ENCODE data around the gene EDN3. TPM values are rescaled to one million over a fixed set of nuclear protein-coding genes. Genes with fewer than 3 reads are reported as not detected.

The EDN3 gene
- total RNA-seq, 1 experiment from 2014 or later = not detected

DNA sequence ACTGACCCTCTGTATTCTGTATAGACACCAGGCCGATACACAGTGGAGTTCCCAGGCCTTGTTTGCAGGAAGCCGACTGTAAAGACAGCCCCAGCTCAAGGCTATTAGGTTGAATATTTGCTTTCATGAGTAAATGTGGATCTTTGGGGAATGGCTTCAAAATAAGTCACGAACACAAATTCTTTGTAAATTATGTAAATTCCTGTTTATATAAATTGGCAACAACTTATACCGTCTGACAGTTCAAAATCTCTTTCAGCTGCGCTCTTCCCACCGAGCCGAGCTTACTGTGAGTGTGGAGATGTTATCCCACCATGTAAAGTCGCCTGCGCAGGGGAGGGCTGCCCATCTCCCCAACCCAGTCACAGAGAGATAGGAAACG, 24.7 kb downstream of the EDN3 start:
- POLR2A ChIA-PET = no interaction called here
- intact Hi-C loops (cut with micrococcal nuclease) = no loop called here
- Histone ChIP-seq H3K27me3 (ENCODE audit: insufficient read depth, low read length) (peaks cover 47% of the 10 kb centered on the region; the same call in 1 of the 2 replicates), H3K36me3 (ENCODE audit: control insufficient read depth in 1 of 2, insufficient read depth in 2 of 2, low read length in 2 of 2) (no peaks in the 10 kb centered on the region), H4K20me1 (ENCODE audit: insufficient read depth) (no peaks in the 10 kb centered on the region), H3K9me3 (ENCODE audit: control insufficient read depth in 1 of 2, insufficient read depth in 1 of 2, low read depth in 1 of 2, low read length in 2 of 2) (no peaks in the 10 kb centered on the region), H3K4me2 (ENCODE audit: low read length) (no peak overlapping the region), H3K9ac (ENCODE audit: low read length) (no peak overlapping the region), H3K79me2 (ENCODE audit: insufficient read depth, low read length) (no peaks in the 10 kb centered on the region), H3K27ac (ENCODE audit: low read depth, low read length) (no peak overlapping the region), H3K9me2 (ENCODE audit: insufficient read depth) (no peaks in the 10 kb centered on the region), H3K4me3 (replicated peaks in 1 of 2; ENCODE audit: low read depth in 1 of 2, low read length in 2 of 2) (no peak overlapping the region), H2AFZ (ENCODE audit: low read depth, low read length, poor library complexity, severe bottlenecking) (no peak overlapping the region), H3K4me1 (ENCODE audit: control insufficient read depth in 1 of 2, insufficient read depth in 2 of 2, low read length in 2 of 2) (no peaks in the 10 kb centered on the region)
- CTCF ChIA-PET = no interaction called here
- BruUV-seq (replicated peaks) = no TSS peak
- TF ChIP-seq CEBPB (IDR thresholded peaks at IDR 0.05; ENCODE audit: low read depth) (no peak), EZH2phosphoT487 (IDR thresholded peaks at IDR 0.05; ENCODE audit: borderline replicate concordance) (no peak)
- TF ChIP-seq, protein P1, sequence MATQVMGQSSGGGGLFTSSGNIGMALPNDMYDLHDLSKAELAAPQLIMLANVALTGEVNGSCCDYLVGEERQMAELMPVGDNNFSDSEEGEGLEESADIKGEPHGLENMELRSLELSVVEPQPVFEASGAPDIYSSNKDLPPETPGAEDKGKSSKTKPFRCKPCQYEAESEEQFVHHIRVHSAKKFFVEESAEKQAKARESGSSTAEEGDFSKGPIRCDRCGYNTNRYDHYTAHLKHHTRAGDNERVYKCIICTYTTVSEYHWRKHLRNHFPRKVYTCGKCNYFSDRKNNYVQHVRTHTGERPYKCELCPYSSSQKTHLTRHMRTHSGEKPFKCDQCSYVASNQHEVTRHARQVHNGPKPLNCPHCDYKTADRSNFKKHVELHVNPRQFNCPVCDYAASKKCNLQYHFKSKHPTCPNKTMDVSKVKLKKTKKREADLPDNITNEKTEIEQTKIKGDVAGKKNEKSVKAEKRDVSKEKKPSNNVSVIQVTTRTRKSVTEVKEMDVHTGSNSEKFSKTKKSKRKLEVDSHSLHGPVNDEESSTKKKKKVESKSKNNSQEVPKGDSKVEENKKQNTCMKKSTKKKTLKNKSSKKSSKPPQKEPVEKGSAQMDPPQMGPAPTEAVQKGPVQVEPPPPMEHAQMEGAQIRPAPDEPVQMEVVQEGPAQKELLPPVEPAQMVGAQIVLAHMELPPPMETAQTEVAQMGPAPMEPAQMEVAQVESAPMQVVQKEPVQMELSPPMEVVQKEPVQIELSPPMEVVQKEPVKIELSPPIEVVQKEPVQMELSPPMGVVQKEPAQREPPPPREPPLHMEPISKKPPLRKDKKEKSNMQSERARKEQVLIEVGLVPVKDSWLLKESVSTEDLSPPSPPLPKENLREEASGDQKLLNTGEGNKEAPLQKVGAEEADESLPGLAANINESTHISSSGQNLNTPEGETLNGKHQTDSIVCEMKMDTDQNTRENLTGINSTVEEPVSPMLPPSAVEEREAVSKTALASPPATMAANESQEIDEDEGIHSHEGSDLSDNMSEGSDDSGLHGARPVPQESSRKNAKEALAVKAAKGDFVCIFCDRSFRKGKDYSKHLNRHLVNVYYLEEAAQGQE (IDR thresholded peaks at IDR 0.05; ENCODE audit: low read depth) = no peak
- RAD21 ChIA-PET (ENCODE audit: low non-redundant PET in 1 of 2, low total read pairs in 2 of 2, uncharacterized antibody in 2 of 2, unreplicated experiment in 2 of 2) = no interaction called here
- no peak for ATAC-seq
- DNase-seq (ENCODE audit: low read depth, low spot score) = no peak

DNA sequence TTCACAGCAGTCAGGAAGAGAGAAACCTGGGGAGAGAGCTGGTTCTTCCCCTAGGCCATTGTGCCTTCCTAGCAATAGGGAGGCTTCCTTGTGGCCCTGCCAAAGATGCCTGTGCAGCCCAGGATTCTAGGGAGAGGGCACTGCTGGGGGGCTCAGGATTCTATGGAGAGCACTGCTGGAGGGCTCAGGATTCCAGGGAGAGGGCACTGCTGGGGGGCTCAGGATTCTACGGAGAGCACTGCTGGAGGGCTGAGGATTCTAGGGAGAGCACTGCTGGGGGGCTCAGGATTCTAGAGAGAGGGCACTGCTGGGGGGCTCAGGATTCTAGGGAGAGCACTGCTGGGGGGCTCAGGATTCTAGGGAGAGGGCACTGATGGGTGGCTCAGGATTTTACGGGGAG, 25.8 kb downstream of the EDN3 start:
- Histone ChIP-seq H2AFZ (ENCODE audit: low read depth, low read length, poor library complexity, severe bottlenecking) (no peak overlapping the region), H3K4me1 (ENCODE audit: control insufficient read depth in 1 of 2, insufficient read depth in 2 of 2, low read length in 2 of 2) (no peaks in the 10 kb centered on the region), H3K9me3 (ENCODE audit: control insufficient read depth in 1 of 2, insufficient read depth in 1 of 2, low read depth in 1 of 2, low read length in 2 of 2) (no peaks in the 10 kb centered on the region), H3K9ac (ENCODE audit: low read length) (no peak overlapping the region), H3K4me3 (replicated peaks in 1 of 2; ENCODE audit: low read depth in 1 of 2, low read length in 2 of 2) (no peak overlapping the region), H3K9me2 (ENCODE audit: insufficient read depth) (no peaks in the 10 kb centered on the region), H3K27me3 (ENCODE audit: insufficient read depth, low read length) (peaks cover 55% of the 10 kb centered on the region; the same call in 1 of the 2 replicates), H3K4me2 (ENCODE audit: low read length) (no peak overlapping the region), H4K20me1 (ENCODE audit: insufficient read depth) (no peaks in the 10 kb centered on the region), H3K27ac (ENCODE audit: low read depth, low read length) (no peak overlapping the region), H3K36me3 (ENCODE audit: control insufficient read depth in 1 of 2, insufficient read depth in 2 of 2, low read length in 2 of 2) (no peaks in the 10 kb centered on the region), H3K79me2 (ENCODE audit: insufficient read depth, low read length) (no peaks in the 10 kb centered on the region)
- BruUV-seq (replicated peaks) = no TSS peak
- ATAC-seq (no peak), DNase-seq (ENCODE audit: low read depth, low spot score) (no peak)
- intact Hi-C loops (cut with micrococcal nuclease) = no loop called here
- ChIA-PET RAD21 (ENCODE audit: low non-redundant PET in 1 of 2, low total read pairs in 2 of 2, uncharacterized antibody in 2 of 2, unreplicated experiment in 2 of 2) (no interaction called here), POLR2A (no interaction called here), CTCF (no interaction called here)
- TF ChIP-seq ELF1 (IDR thresholded peaks at IDR 0.05; ENCODE audit: borderline replicate concordance, low read depth) = no peak
- TF ChIP-seq EZH2phosphoT487 (IDR thresholded peaks at IDR 0.05; ENCODE audit: borderline replicate concordance) = no peak
- TF ChIP-seq CBX3 (IDR thresholded peaks at IDR 0.05; ENCODE audit: low read depth) = no peak
- TF ChIP-seq CEBPB (IDR thresholded peaks at IDR 0.05; ENCODE audit: low read depth) = no peak
- TF ChIP-seq EZH2 (IDR thresholded peaks at IDR 0.05) = no peak
- TF ChIP-seq JUND (IDR thresholded peaks at IDR 0.05) = no peak
- TF ChIP-seq EGR1 (IDR thresholded peaks at IDR 0.05; ENCODE audit: low read depth) = no peak
- TF ChIP-seq ZFX (IDR thresholded peaks at IDR 0.05) = no peak
- TF ChIP-seq, protein P2, sequence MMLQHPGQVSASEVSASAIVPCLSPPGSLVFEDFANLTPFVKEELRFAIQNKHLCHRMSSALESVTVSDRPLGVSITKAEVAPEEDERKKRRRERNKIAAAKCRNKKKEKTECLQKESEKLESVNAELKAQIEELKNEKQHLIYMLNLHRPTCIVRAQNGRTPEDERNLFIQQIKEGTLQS (IDR thresholded peaks at IDR 0.05) = no peak
- TF ChIP-seq RAD21 (IDR thresholded peaks at IDR 0.05; ENCODE audit: low read depth) = no peak
- TF ChIP-seq FOSL1 (IDR thresholded peaks at IDR 0.05; ENCODE audit: low read depth) = no peak

All from HCT116 (cell line).